Caco-2 (cell line): ENCODE measurements around the gene DCUN1D2. TPM values are rescaled to one million over a fixed set of nuclear protein-coding genes. Genes with fewer than 3 reads are reported as not detected.

Experiments
- BruUV-seq: library from RNA; stranded (reverse); fragments of 400-500 nt; replicated peaks from 2 replicates; lab custom pipeline; 2021; lab: Mats Ljungman, UMichigan
- CTCF ChIA-PET: fragments of 300-600 bp; sonication (Branson Sonifier 250); formaldehyde crosslinking; loops from one replicate; lab custom pipeline; 2022; ENCODE audit warnings: antibody characterized with exemption; lab: Charles Lee
- POLR2A ChIA-PET: fragments of 300-600 bp; sonication (Branson Sonifier 250); formaldehyde crosslinking; loops from one replicate; lab custom pipeline; 2022; ENCODE audit warnings: antibody characterized with exemption; lab: Charles Lee
- DNase-seq, 2 experiments: peaks; one replicate each; pipeline versions ENCODE4 v3.0.0 to v3.0.0-alpha.2; 2020 to 2022
- H3K27me3 ChIP-seq: replicated peaks from 2 replicates; pipeline ENCODE4 v1.6.0; 2011; ENCODE audit warnings: low read length; ENCODE audit not compliant: control insufficient read depth, insufficient read depth
- H3K36me3 ChIP-seq: 2 replicates; pipeline ENCODE4 v1.5.1; 2011; ENCODE audit warnings: low read length; ENCODE audit not compliant: control insufficient read depth, insufficient read depth
- H3K4me1 ChIP-seq: fragments of 250-450 bp; sonication (Bioruptor Pico); 2 replicates; pipeline ENCODE4 v1.5.1; 2020; ENCODE audit warnings: mild to moderate bottlenecking
- H3K4me3 ChIP-seq: 2 replicates; pipeline ENCODE4 v1.5.1; 2011; ENCODE audit warnings: low read depth, mild to moderate bottlenecking, control low read depth, low read length
- H3K9me3 ChIP-seq: fragments of 250-450 bp; sonication (Bioruptor Pico); 2 replicates; pipeline ENCODE4 v1.5.1; 2020; ENCODE audit warnings: mild to moderate bottlenecking, moderate library complexity
- H3K27ac Mint-ChIP-seq: one replicate; pipeline ENCODE4 v1.8.0; 2022; ENCODE audit warnings: mixed read lengths; ENCODE audit not compliant: unreplicated experiment
- H3K27me3 Mint-ChIP-seq: one replicate; pipeline ENCODE4 v1.8.0; 2022; ENCODE audit warnings: mixed read lengths; ENCODE audit not compliant: insufficient read depth, unreplicated experiment
- H3K36me3 Mint-ChIP-seq: one replicate; pipeline ENCODE4 v1.8.0; 2022; ENCODE audit warnings: mild to moderate bottlenecking, mixed read lengths; ENCODE audit not compliant: insufficient read depth, unreplicated experiment
- H3K4me1 Mint-ChIP-seq: one replicate; pipeline ENCODE4 v1.8.0; 2022; ENCODE audit warnings: low read depth, mixed read lengths; ENCODE audit not compliant: unreplicated experiment
- H3K4me3 Mint-ChIP-seq: one replicate; pipeline ENCODE4 v1.8.0; 2022; ENCODE audit warnings: mild to moderate bottlenecking, moderate library complexity, mixed read lengths; ENCODE audit not compliant: unreplicated experiment
- H3K9me3 Mint-ChIP-seq: one replicate; pipeline ENCODE4 v1.8.0; 2022; ENCODE audit warnings: mixed read lengths; ENCODE audit not compliant: unreplicated experiment
- CTCF ChIP-seq, 2 experiments: fragments of 200-600 bp in 1 of 2; IDR thresholded peaks; 1 replicate in 1 of 2; 2 replicates in 1 of 2; pipeline versions ENCODE4 v1.5.1 to v1.8.0; 2011 to 2022; ENCODE audit warnings: antibody characterized with exemption in 1 of 2, control low read depth in 1 of 2, inconsistent platforms in 1 of 2, low read depth in 1 of 2, low read length in 1 of 2, mild to moderate bottlenecking in 1 of 2, moderate library complexity in 1 of 2; ENCODE audit not compliant: insufficient read depth in 1 of 2, severe bottlenecking in 1 of 2, unreplicated experiment in 1 of 2
- intact Hi-C: fragments of 100-400 bp; cut with micrococcal nuclease; formaldehyde crosslinking; loops from one replicate; pipeline ENCODE4 v1.10.0; 2022; ENCODE audit not compliant: unreplicated experiment
- total RNA-seq: library from RNA; stranded (reverse); gene quantifications from 2 replicates; pipeline ENCODE4 v1.2.3, GENCODE V29; 2022

The DCUN1D2 gene
- total RNA-seq, 1 experiment from 2014 or later, result 59.4 TPM

DNA sequence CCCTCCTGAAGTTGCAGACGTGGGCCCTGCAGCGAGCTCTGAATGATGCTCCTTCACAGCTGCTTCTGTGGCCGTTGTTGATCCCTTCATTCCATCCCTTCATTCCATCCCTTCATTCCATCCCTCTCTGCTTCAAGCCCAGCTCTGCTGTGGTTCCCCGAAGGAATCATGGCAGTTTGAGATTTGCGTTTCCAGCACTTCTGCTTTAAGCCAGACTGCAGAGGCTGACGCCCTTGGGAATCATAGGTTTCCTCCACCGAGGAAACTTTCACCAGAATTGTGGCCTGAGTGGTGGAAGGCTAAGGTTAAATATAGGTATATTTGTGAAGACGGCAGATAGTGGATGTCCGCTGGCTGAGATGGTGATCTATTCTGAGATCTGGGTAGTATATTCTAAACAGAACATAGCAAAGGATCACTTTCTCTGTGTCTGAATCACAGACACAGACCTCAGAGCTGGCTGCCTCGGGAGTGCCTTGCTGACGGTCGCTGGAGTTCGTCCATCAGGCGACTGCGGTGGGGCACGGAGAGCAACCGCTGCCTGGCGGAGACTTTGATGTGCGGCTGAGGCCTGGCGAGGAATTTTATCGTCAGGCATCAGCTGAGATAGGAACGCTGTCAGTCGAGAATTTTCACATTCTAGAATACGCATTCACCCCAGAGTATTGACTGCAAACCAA lies 42.8 kb upstream of the DCUN1D2 start:
- DNase-seq, result no peak
- no peak for TF ChIP-seq CTCF (IDR thresholded peaks at IDR 0.05; ENCODE audit: insufficient read depth in 1 of 2, low read depth in 1 of 2, low read length in 1 of 2, severe bottlenecking in 1 of 2, unreplicated experiment in 1 of 2)
- no peaks in the 10 kb centered on the region for H3K27me3 Mint-ChIP-seq
- Histone ChIP-seq H3K9me3 (no peaks in the 10 kb centered on the region), H3K36me3 (peaks cover 3% of the 10 kb centered on the region; the same call in 1 of the 2 replicates), H3K27me3 (no peaks in the 10 kb centered on the region), H3K4me1 (peaks cover 24% of the 10 kb centered on the region), H3K4me3 (no peak overlapping the region)
- intact Hi-C loops, result no loop called here
- H3K27ac Mint-ChIP-seq, result peak overlapping the region; percentile 88
- CTCF ChIA-PET, result interaction anchor here (1.6 kb wide), 1 partner anchor 29 kb away, joined by 14 read pairs; no protein-coding TSS in a partner anchor
- no TSS peak for BruUV-seq
- peaks cover 23% of the 10 kb centered on the region for H3K4me1 Mint-ChIP-seq
- no peaks in the 10 kb centered on the region for H3K9me3 Mint-ChIP-seq
- H3K4me3 Mint-ChIP-seq, result peak overlapping the region; percentile 60
- peaks cover 43% of the 10 kb centered on the region for H3K36me3 Mint-ChIP-seq
- POLR2A ChIA-PET, result no interaction called here

GRCh38 chr13:113532156-113532806 lies 41.8 kb upstream of the DCUN1D2 start:
- H3K9me3 ChIP-seq, result no peaks in the 10 kb centered on the region
- H3K27me3 ChIP-seq, result no peaks in the 10 kb centered on the region
- no peak for TF ChIP-seq CTCF (IDR thresholded peaks at IDR 0.05; ENCODE audit: insufficient read depth in 1 of 2, low read depth in 1 of 2, low read length in 1 of 2, severe bottlenecking in 1 of 2, unreplicated experiment in 1 of 2)
- intact Hi-C loops, result no loop called here
- ChIA-PET CTCF (interaction anchor here (0.8 to 1.6 kb wide), 3 partner anchors 30 to 42 kb away, joined by 3 to 14 read pairs (median 3); partner anchors contain the start of gene DCUN1D2), POLR2A (no interaction called here)
- Mint-ChIP-seq H3K27me3 (no peaks in the 10 kb centered on the region), H3K36me3 (peaks cover 53% of the 10 kb centered on the region), H3K9me3 (no peaks in the 10 kb centered on the region), H3K4me3 (peak overlapping the region; percentile 46), H3K4me1 (peaks cover 24% of the 10 kb centered on the region), H3K27ac (peak overlapping the region; percentile 98)
- DNase-seq, result peak; percentile 80 to 84
- H3K4me3 ChIP-seq, result no peak overlapping the region
- BruUV-seq, result no TSS peak
- H3K4me1 ChIP-seq, result peaks cover 24% of the 10 kb centered on the region
- H3K36me3 ChIP-seq, result peaks cover 3% of the 10 kb centered on the region; the same call in 1 of the 2 replicates

- Histone ChIP-seq H3K9me3 (no peaks in the 10 kb centered on the region), H3K36me3 (peaks cover 3% of the 10 kb centered on the region; the same call in 1 of the 2 replicates), H3K4me1 (peaks cover 24% of the 10 kb centered on the region), H3K4me3 (no peak overlapping the region), H3K27me3 (no peaks in the 10 kb centered on the region)
- peak overlapping the region; percentile 98 for H3K27ac Mint-ChIP-seq
- no peaks in the 10 kb centered on the region for H3K9me3 Mint-ChIP-seq
- H3K36me3 Mint-ChIP-seq, result peaks cover 57% of the 10 kb centered on the region
- POLR2A ChIA-PET, result no interaction called here
- BruUV-seq, result no TSS peak
- H3K27me3 Mint-ChIP-seq, result no peaks in the 10 kb centered on the region
- intact Hi-C loops, result no loop called here
- TF ChIP-seq CTCF (IDR thresholded peaks at IDR 0.05; ENCODE audit: insufficient read depth in 1 of 2, low read depth in 1 of 2, low read length in 1 of 2, severe bottlenecking in 1 of 2, unreplicated experiment in 1 of 2), result no peak
- CTCF ChIA-PET, result interaction anchor here (1.0 to 1.6 kb wide), 3 partner anchors 14 to 33 kb away, joined by 3 to 14 read pairs (median 3); no protein-coding TSS in a partner anchor
- peaks cover 30% of the 10 kb centered on the region for H3K4me1 Mint-ChIP-seq
- peak overlapping the region; percentile 46 for H3K4me3 Mint-ChIP-seq
- DNase-seq, result peak in 1 of 2 experiments; percentile 26
These were observed 40.7 kb upstream of the DCUN1D2 start for GRCh38 chr13:113531041-113531873.
